CD4-positive, alpha-beta T cell treated with Interleukin-6 for 4 hours (primary cell): Measurements from ENCODE around the gene LRRC37B.
"Not testable (repeated sequence)": the region's sequence is repeated elsewhere in the genome, so short reads cannot be mapped to it uniquely, and the experiment has no call there.

ENCODE experiments used
- DNase-seq: peaks from one replicate; pipeline ENCODE4 v3.0.0-alpha.2; 2020; ENCODE audit warnings: mixed read lengths

LRRC37B gene

GRCh38 chr17:32099686-32100085 is 92.5 kb downstream of the LRRC37B start:
- DNase-seq, result no peak

DNA sequence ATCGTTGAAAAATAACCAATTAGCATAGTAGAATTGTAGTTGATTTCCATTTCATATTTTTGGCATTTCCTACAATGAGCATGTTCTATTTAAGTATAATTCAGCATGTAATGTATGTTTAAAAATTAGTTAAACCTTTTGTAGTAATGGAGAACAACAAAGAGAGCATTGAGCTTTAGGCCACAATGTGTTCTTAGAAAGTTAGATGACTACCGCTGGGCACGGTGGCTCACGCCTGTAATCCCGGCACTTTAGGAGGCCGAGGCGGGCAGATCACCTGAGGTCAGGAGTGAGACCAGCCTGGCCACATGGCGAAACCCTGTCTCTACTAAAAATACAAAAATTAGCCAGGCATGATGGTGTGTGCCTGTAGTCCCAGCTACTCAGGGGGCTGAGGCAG is 93.1 kb downstream of the LRRC37B start:
- DNase-seq, result not testable (repeated sequence)

DNA sequence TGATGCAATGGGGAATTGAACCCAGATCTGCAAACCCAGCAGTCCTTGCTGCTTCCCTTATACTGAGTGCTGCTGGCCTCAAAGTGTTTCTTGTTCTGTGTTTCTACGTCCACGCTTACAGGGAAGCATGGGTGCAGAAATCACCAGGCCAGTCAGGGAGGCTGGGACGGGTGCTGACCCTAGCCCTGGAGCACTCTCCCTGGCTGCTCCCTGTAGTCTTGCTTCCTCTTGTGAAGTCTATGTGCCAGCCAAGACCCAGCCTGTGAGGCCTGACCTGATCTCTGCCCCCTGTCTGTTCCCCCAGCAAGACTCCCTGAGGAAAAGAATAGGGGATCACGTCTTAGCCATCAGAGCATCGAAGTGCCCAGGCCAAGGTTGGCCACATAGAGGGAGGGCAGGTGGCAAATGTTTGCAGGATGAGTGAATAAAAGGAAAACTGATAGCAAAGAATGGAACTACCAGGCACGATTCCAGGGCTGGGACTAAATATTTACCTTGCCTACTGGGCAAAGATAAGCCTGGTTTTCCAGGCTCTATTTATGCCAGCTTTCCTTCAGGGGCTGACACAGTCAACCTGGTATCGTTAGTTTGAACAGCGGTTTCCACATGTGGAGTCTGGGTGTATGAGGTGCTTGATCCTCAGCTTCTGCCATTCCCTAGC is 93.9 kb downstream of the LRRC37B start:
- DNase-seq, result no peak

DNA sequence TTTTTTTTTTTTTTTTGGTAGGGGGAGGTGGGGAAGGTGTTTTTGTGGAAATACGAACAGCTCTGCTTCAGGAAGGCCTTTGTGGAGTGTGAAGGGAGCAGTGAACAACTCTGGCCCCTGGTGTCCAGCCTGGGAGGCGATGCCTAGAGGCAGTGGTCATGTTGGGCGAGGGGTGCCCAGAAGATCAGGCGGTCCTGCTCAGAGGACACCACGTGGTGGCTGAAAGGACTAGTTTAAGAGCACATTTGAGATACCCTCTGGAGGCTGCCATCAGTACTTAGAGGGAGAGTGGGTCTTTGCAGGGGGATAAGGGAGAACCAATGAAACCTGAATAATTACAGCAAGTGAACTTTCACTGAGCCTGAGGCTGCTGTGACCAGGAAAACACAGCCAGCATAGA is 95.0 kb downstream of the LRRC37B start:
- no peak for DNase-seq

DNA sequence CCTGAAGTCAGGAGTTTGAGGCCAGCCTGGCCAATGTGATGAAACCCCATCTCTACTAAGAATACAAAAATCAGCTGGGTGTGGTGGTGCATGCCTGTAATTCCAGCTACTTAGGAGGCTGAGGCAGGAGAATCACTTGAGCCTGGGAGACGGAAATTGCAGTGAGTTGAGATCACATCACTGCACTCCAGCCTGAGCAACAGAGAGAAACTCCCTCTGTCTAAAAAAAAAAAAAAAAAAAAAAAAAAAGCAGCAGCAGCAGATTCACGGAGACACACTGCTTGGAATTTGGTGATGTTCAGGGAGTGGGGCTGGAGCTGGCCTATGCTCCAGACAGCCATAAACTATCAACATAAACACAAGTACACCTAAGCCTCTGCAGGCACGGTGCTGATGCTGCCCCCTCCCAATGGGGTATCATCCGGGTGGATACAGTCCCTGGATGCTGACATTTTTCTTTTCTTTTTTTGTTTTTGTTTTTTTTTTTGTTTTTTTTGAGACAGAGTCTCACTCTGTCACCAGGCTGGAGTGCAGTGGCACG is 95.5 kb downstream of the LRRC37B start:
- DNase-seq, result no peak
